ENCODE measurements around the gene RNASE13. TPM values are rescaled to one million over a fixed set of nuclear protein-coding genes. Genes with fewer than 3 reads are reported as not detected.
A peak's percentile ranks its signal among the peaks of the same experiment; 100 is the strongest.

The RNASE13 gene
- total RNA-seq, 1 donor from 2014 or later = not detected

- no peak for FAIRE-seq
- Histone ChIP-seq H3K4me3 (ENCODE audit: low read depth, low read length) (no peak overlapping the region), H3K36me3 (ENCODE audit: control insufficient read depth, insufficient read depth, low read length) (peaks cover 12% of the 10 kb centered on the region), H3K27me3 (ENCODE audit: control insufficient read depth, insufficient read depth, low read length) (no peaks in the 10 kb centered on the region)
- no peak for DNase-seq (ENCODE audit: low read depth)
- no peak for TF ChIP-seq CTCF (IDR thresholded peaks at IDR 0.05; ENCODE audit: insufficient read depth, low read length, severe bottlenecking)
These were observed 35.0 kb downstream of the RNASE13 start for GRCh38 chr14:20999591-20999990.

- no peak for TF ChIP-seq CTCF (IDR thresholded peaks at IDR 0.05; ENCODE audit: insufficient read depth, low read length, severe bottlenecking)
- peak; percentile 89 for DNase-seq (ENCODE audit: low read depth)
- peaks cover 18% of the 10 kb centered on the region for H3K36me3 ChIP-seq (ENCODE audit: control insufficient read depth, insufficient read depth, low read length)
- H3K4me3 ChIP-seq (ENCODE audit: low read depth, low read length) = no peak within 1 kb of the TSS
- peak; percentile 43 for FAIRE-seq
- no peaks in the 10 kb centered on the region for H3K27me3 ChIP-seq (ENCODE audit: control insufficient read depth, insufficient read depth, low read length)
These were observed 35.8 kb downstream of the RNASE13 start, which contains the start of gene SLC39A2 for GRCh38 chr14:20998674-20999366. TSS of gene SLC39A2 (plus strand) at chr14:20999293. CDS start at chr14:20999447, 154 bp downstream.

DNA sequence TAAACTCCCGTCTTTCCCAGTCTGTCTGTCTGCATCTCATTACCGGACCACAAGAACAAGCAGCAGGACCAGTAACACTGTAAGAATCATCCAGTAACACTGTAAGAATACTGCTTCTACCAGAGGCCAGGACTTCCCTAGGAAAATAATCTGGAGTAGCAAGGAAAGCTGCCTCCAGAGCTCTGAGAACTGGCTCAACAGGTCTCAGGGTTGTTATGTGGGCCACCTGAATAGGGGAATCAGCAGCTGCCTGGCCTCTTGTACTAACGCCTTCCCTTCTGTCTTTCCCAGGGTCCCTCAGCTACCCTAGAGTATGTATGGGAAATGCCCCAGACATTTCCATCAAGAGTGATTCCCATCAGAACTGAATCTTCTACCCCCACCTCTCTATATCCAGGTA is 36.5 kb downstream of the RNASE13 start:
- Histone ChIP-seq H3K27me3 (ENCODE audit: control insufficient read depth, insufficient read depth, low read length) (no peaks in the 10 kb centered on the region), H3K4me3 (ENCODE audit: low read depth, low read length) (no peak overlapping the region), H3K36me3 (ENCODE audit: control insufficient read depth, insufficient read depth, low read length) (peaks cover 18% of the 10 kb centered on the region)
- FAIRE-seq = no peak
- TF ChIP-seq CTCF (IDR thresholded peaks at IDR 0.05; ENCODE audit: insufficient read depth, low read length, severe bottlenecking) = no peak
- no peak for DNase-seq (ENCODE audit: low read depth)

- no peaks in the 10 kb centered on the region for H3K27me3 ChIP-seq (ENCODE audit: control insufficient read depth, insufficient read depth, low read length)
- peaks cover 21% of the 10 kb centered on the region for H3K36me3 ChIP-seq (ENCODE audit: control insufficient read depth, insufficient read depth, low read length)
- TF ChIP-seq CTCF (IDR thresholded peaks at IDR 0.05; ENCODE audit: insufficient read depth, low read length, severe bottlenecking) = no peak
- FAIRE-seq = no peak
- no peak for DNase-seq (ENCODE audit: low read depth)
- H3K4me3 ChIP-seq (ENCODE audit: low read depth, low read length) = no peak overlapping the region
These were observed 37.0 kb downstream of the RNASE13 start for GRCh38 chr14:20997564-20997963.

GRCh38 chr14:20997115-20997514 is 37.5 kb downstream of the RNASE13 start:
- TF ChIP-seq CTCF (IDR thresholded peaks at IDR 0.05; ENCODE audit: insufficient read depth, low read length, severe bottlenecking) = no peak

GRCh38 chr14:20996521-20996920 is 38.1 kb downstream of the RNASE13 start:
- no peak for DNase-seq (ENCODE audit: low read depth)
- Histone ChIP-seq H3K4me3 (ENCODE audit: low read depth, low read length) (no peak overlapping the region), H3K27me3 (ENCODE audit: control insufficient read depth, insufficient read depth, low read length) (no peaks in the 10 kb centered on the region), H3K36me3 (ENCODE audit: control insufficient read depth, insufficient read depth, low read length) (peaks cover 23% of the 10 kb centered on the region)
- FAIRE-seq = no peak
- no peak for TF ChIP-seq CTCF (IDR thresholded peaks at IDR 0.05; ENCODE audit: insufficient read depth, low read length, severe bottlenecking)

More at GRCh38 chr14:20997115-20997514, 37.5 kb downstream of the RNASE13 start:
- FAIRE-seq = no peak
- Histone ChIP-seq H3K36me3 (ENCODE audit: control insufficient read depth, insufficient read depth, low read length) (peaks cover 23% of the 10 kb centered on the region), H3K27me3 (ENCODE audit: control insufficient read depth, insufficient read depth, low read length) (no peaks in the 10 kb centered on the region), H3K4me3 (ENCODE audit: low read depth, low read length) (no peak overlapping the region)
- DNase-seq (ENCODE audit: low read depth) = no peak

Measured in bronchial epithelial cell (primary cell).